HL-60 (cell line): ENCODE measurements around the gene PDE6B.

ENCODE experiments used
- DNase-seq, 2 experiments: peaks; one replicate each; pipeline ENCODE4 v3.0.0-alpha.2; 2010 to 2020; ENCODE audit warnings: low read depth in 1 of 2, low spot score in 1 of 2
- H3K27ac ChIP-seq: fragments of 250-450 bp; sonication (Bioruptor Pico); replicated peaks from 2 replicates; pipeline ENCODE4 v1.5.1; 2020; ENCODE audit warnings: mild to moderate bottlenecking, moderate library complexity
- H3K27me3 ChIP-seq: fragments of 250-450 bp; sonication (Bioruptor Pico); 2 replicates; pipeline ENCODE4 v1.5.1; 2021; ENCODE audit warnings: mild to moderate bottlenecking, moderate library complexity; ENCODE audit not compliant: insufficient read depth, poor library complexity, severe bottlenecking
- H3K4me3 ChIP-seq: replicated peaks from 2 replicates; pipeline ENCODE4 v1.5.1; 2011; ENCODE audit warnings: mild to moderate bottlenecking, control low read depth, low read length; ENCODE audit not compliant: insufficient read depth
- CTCF ChIP-seq: IDR thresholded peaks from one replicate; pipeline ENCODE4 v1.5.1; 2011; ENCODE audit warnings: low read length, control low read depth, inconsistent platforms; ENCODE audit not compliant: insufficient read depth
- GABPA ChIP-seq: IDR thresholded peaks from 2 replicates; pipeline ENCODE4 v1.6.1; 2012; ENCODE audit warnings: low read depth
- POLR2AphosphoS5 ChIP-seq: IDR thresholded peaks from 2 replicates; pipeline ENCODE4 v1.6.1; 2012; ENCODE audit warnings: low read depth
- REST ChIP-seq: IDR thresholded peaks from 2 replicates; pipeline ENCODE4 v1.6.1; 2012; ENCODE audit warnings: low read depth; ENCODE audit not compliant: insufficient replicate concordance
- SPI1 ChIP-seq: IDR thresholded peaks from 2 replicates; pipeline ENCODE4 v1.6.1; 2012; ENCODE audit warnings: low read depth, mild to moderate bottlenecking, borderline replicate concordance

The PDE6B gene

GRCh38 chr4:620201-620600 is 5.2 kb upstream of the PDE6B start:
- no peaks in the 10 kb centered on the region for H3K27me3 ChIP-seq
- TF ChIP-seq REST (no peak), CTCF (no peak), POLR2AphosphoS5 (no peak), GABPA (no peak), SPI1 (no peak)
- no peak for DNase-seq
- H3K27ac ChIP-seq: no peak overlapping the region
- H3K4me3 ChIP-seq: no peak overlapping the region

- Histone ChIP-seq H3K4me3 (no peak overlapping the region), H3K27ac (no peak overlapping the region), H3K27me3 (no peaks in the 10 kb centered on the region)
- no peak for DNase-seq
- TF ChIP-seq GABPA (no peak), REST (no peak)
Observed at GRCh38 chr4:620851-621261, 4.5 kb upstream of the PDE6B start.

GRCh38 chr4:621296-622070 is 3.9 kb upstream of the PDE6B start:
- TF ChIP-seq SPI1: no peak
- TF ChIP-seq POLR2AphosphoS5: no peak
- no peak for TF ChIP-seq REST
- TF ChIP-seq CTCF: no peak
- no peak for TF ChIP-seq GABPA
- no peaks in the 10 kb centered on the region for H3K27me3 ChIP-seq
- DNase-seq: no peak

More at GRCh38 chr4:621296-622070, 3.9 kb upstream of the PDE6B start:
- Histone ChIP-seq H3K27ac (no peak overlapping the region), H3K4me3 (no peak overlapping the region)
